ENCODE measurements around the gene LMAN1.

LMAN1 gene

DNA sequence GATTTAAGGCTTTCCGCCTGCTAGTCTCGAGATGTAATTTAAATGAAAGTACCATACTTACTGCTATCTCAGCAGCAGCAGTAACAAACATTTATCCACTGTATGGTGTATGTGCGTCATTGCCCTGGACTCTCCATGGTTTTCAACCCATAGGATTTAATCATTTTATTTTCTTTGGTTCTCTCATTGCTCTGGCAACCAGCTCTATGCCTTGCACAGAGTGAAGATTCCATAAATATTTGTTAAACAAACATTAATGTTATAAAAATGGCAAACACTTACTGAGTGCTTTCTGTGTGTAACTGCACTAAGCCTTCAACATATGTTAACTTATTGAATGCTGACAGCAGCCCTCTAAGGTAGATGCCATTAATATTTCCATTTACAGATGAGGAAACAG lies 1.3 kb upstream of the LMAN1 start:
- H3K36me3 ChIP-seq (replicated peaks in 1 of 2; ENCODE audit: control insufficient read depth in 2 of 2, insufficient read depth in 2 of 2, low read length in 2 of 2): peaks cover 0 to 14% of the 10 kb centered on the region in 2 donors
- H3K4me3 ChIP-seq (ENCODE audit: low read length in 2 of 2): no peak overlapping the region
- no peak overlapping the region for H3K4me2 ChIP-seq (ENCODE audit: insufficient read depth, low read length, poor library complexity, severe bottlenecking)
- no peak overlapping the region for H2BK5ac ChIP-seq (ENCODE audit: low read length)
- H4K8ac ChIP-seq (ENCODE audit: low read depth, low read length): no peak overlapping the region
- no CpG with 5 or more reads among the region's 3 CpGs for whole genome bisulfite sequencing, 2 donors (ENCODE audit: extremely low coverage in 2 of 2, insufficient read length in 2 of 2, insufficient replicate concordance in 1 of 2)
- H4K91ac ChIP-seq (ENCODE audit: low read depth, low read length, poor library complexity): no peak overlapping the region
- no peak overlapping the region for H2AK5ac ChIP-seq (ENCODE audit: low read depth, low read length)
- H3K4ac ChIP-seq (ENCODE audit: low read length): no peak overlapping the region
- peaks cover 5% of the 10 kb centered on the region for H3K79me1 ChIP-seq (ENCODE audit: low read depth, low read length)
- peaks cover 2 to 6% of the 10 kb centered on the region in 2 donors for H3K4me1 ChIP-seq (ENCODE audit: control insufficient read depth in 2 of 2, insufficient read depth in 1 of 2, low read depth in 1 of 2, low read length in 2 of 2)
- no peak overlapping the region for H2BK15ac ChIP-seq (ENCODE audit: low read length)
- no peak overlapping the region for H3K14ac ChIP-seq (ENCODE audit: low read length)
- no peak for DNase-seq (ENCODE audit: low spot score)
- H2BK12ac ChIP-seq (ENCODE audit: low read length): no peak overlapping the region
- H3K23ac ChIP-seq (ENCODE audit: low read depth, low read length, poor library complexity): no peak overlapping the region
- no peak overlapping the region for H3K18ac ChIP-seq (ENCODE audit: low read length)
- no peaks in the 10 kb centered on the region for H3K9me3 ChIP-seq (replicated peaks in 1 of 2; ENCODE audit: control insufficient read depth in 2 of 2, insufficient read depth in 1 of 2, low read depth in 1 of 2, low read length in 2 of 2)
- H2BK120ac ChIP-seq (ENCODE audit: low read depth, low read length): no peak overlapping the region
- no peak overlapping the region for H3K9ac ChIP-seq (ENCODE audit: low read depth, low read length, poor library complexity)
- no peak overlapping the region for H2AFZ ChIP-seq (ENCODE audit: low read length)
- peaks cover 0 to 39% (median 0%) of the 10 kb centered on the region in 3 experiments for H3K27me3 ChIP-seq (ENCODE audit: control insufficient read depth in 3 of 3, insufficient read depth in 3 of 3, low read depth in 1 of 3, low read length in 3 of 3)
- no peak overlapping the region for H3K27ac ChIP-seq (replicated peaks; ENCODE audit: low read length)

GRCh38 chr18:59359576-59359952 lies 499 bp upstream of the LMAN1 start:
- Histone ChIP-seq H2BK12ac (ENCODE audit: low read length) (no peak overlapping the region), H3K23ac (ENCODE audit: low read depth, low read length, poor library complexity) (no peak overlapping the region), H3K18ac (ENCODE audit: low read length) (no peak overlapping the region), H4K8ac (ENCODE audit: low read depth, low read length) (no peak overlapping the region), H3K4me2 (ENCODE audit: insufficient read depth, low read length, poor library complexity, severe bottlenecking) (peak overlapping the region; percentile 51), H3K9ac (ENCODE audit: low read depth, low read length, poor library complexity) (no peak overlapping the region), H3K27ac (replicated peaks; ENCODE audit: low read length) (peak overlapping the region; percentile 32), H4K91ac (ENCODE audit: low read depth, low read length, poor library complexity) (no peak overlapping the region), H2AFZ (ENCODE audit: low read length) (peak overlapping the region; percentile 96), H3K4me1 (ENCODE audit: control insufficient read depth in 2 of 2, insufficient read depth in 1 of 2, low read depth in 1 of 2, low read length in 2 of 2) (peaks cover 3 to 6% of the 10 kb centered on the region in 2 donors), H3K79me1 (ENCODE audit: low read depth, low read length) (peaks cover 5% of the 10 kb centered on the region), H3K27me3 (ENCODE audit: control insufficient read depth in 3 of 3, insufficient read depth in 3 of 3, low read depth in 1 of 3, low read length in 3 of 3) (peaks cover 0 to 39% (median 0%) of the 10 kb centered on the region in 3 experiments), H3K4me3 (ENCODE audit: low read length in 2 of 2) (peak overlapping the region; percentile 47 to 69), H2AK5ac (ENCODE audit: low read depth, low read length) (no peak overlapping the region), H3K36me3 (replicated peaks in 1 of 2; ENCODE audit: control insufficient read depth in 2 of 2, insufficient read depth in 2 of 2, low read length in 2 of 2) (peaks cover 4 to 22% of the 10 kb centered on the region in 2 donors), H3K9me3 (replicated peaks in 1 of 2; ENCODE audit: control insufficient read depth in 2 of 2, insufficient read depth in 1 of 2, low read depth in 1 of 2, low read length in 2 of 2) (no peaks in the 10 kb centered on the region), H2BK5ac (ENCODE audit: low read length) (no peak overlapping the region), H2BK15ac (ENCODE audit: low read length) (no peak overlapping the region), H2BK120ac (ENCODE audit: low read depth, low read length) (no peak overlapping the region), H3K14ac (ENCODE audit: low read length) (no peak overlapping the region), H3K4ac (ENCODE audit: low read length) (no peak overlapping the region)
- WGBS, 2 donors (ENCODE audit: extremely low coverage in 2 of 2, insufficient read length in 2 of 2, insufficient replicate concordance in 1 of 2): no CpG with 5 or more reads among the region's 4 CpGs
- no peak for DNase-seq (ENCODE audit: low spot score)

GRCh38 chr18:59358414-59358711 lies 702 bp downstream of the LMAN1 start:
- peak overlapping the region; percentile 99 for H2BK5ac ChIP-seq (ENCODE audit: low read length)
- H3K4me1 ChIP-seq (ENCODE audit: control insufficient read depth in 2 of 2, insufficient read depth in 1 of 2, low read depth in 1 of 2, low read length in 2 of 2): peaks cover 3 to 6% of the 10 kb centered on the region in 2 donors
- no CpG with 5 or more reads among the region's 8 CpGs for WGBS, 2 donors (ENCODE audit: extremely low coverage in 2 of 2, insufficient read length in 2 of 2, insufficient replicate concordance in 1 of 2)

GRCh38 chr18:59357928-59358327 lies 1.1 kb downstream of the LMAN1 start:
- Histone ChIP-seq H3K4me3 (ENCODE audit: low read length in 2 of 2) (peak overlapping the region; percentile 69 to 80), H2BK15ac (ENCODE audit: low read length) (no peak overlapping the region), H2BK5ac (ENCODE audit: low read length) (no peak overlapping the region), H3K4ac (ENCODE audit: low read length) (no peak overlapping the region), H3K27ac (replicated peaks; ENCODE audit: low read length) (no peak overlapping the region), H3K79me1 (ENCODE audit: low read depth, low read length) (peaks cover 5% of the 10 kb centered on the region), H4K91ac (ENCODE audit: low read depth, low read length, poor library complexity) (no peak overlapping the region), H3K4me1 (ENCODE audit: control insufficient read depth in 2 of 2, insufficient read depth in 1 of 2, low read depth in 1 of 2, low read length in 2 of 2) (peaks cover 3 to 6% of the 10 kb centered on the region in 2 donors), H2AK5ac (ENCODE audit: low read depth, low read length) (no peak overlapping the region), H2BK12ac (ENCODE audit: low read length) (no peak overlapping the region), H2AFZ (ENCODE audit: low read length) (peak overlapping the region; percentile 96), H2BK120ac (ENCODE audit: low read depth, low read length) (no peak overlapping the region), H3K9me3 (replicated peaks in 1 of 2; ENCODE audit: control insufficient read depth in 2 of 2, insufficient read depth in 1 of 2, low read depth in 1 of 2, low read length in 2 of 2) (no peaks in the 10 kb centered on the region), H3K36me3 (replicated peaks in 1 of 2; ENCODE audit: control insufficient read depth in 2 of 2, insufficient read depth in 2 of 2, low read length in 2 of 2) (peaks cover 8 to 38% of the 10 kb centered on the region in 2 donors), H3K9ac (ENCODE audit: low read depth, low read length, poor library complexity) (no peak overlapping the region), H3K4me2 (ENCODE audit: insufficient read depth, low read length, poor library complexity, severe bottlenecking) (peak overlapping the region; percentile 31), H3K14ac (ENCODE audit: low read length) (no peak overlapping the region), H3K18ac (ENCODE audit: low read length) (no peak overlapping the region), H4K8ac (ENCODE audit: low read depth, low read length) (no peak overlapping the region), H3K27me3 (ENCODE audit: control insufficient read depth in 3 of 3, insufficient read depth in 3 of 3, low read depth in 1 of 3, low read length in 3 of 3) (peaks cover 0 to 29% (median 0%) of the 10 kb centered on the region in 3 experiments), H3K23ac (ENCODE audit: low read depth, low read length, poor library complexity) (no peak overlapping the region)
- no peak for DNase-seq (ENCODE audit: low spot score)
- no CpG with 5 or more reads among the region's 4 CpGs for WGBS, 2 donors (ENCODE audit: extremely low coverage in 2 of 2, insufficient read length in 2 of 2, insufficient replicate concordance in 1 of 2)

More at GRCh38 chr18:59358414-59358711, 702 bp downstream of the LMAN1 start:
- Histone ChIP-seq H4K91ac (ENCODE audit: low read depth, low read length, poor library complexity) (no peak overlapping the region), H3K9ac (ENCODE audit: low read depth, low read length, poor library complexity) (peak overlapping the region; percentile 98), H2BK120ac (ENCODE audit: low read depth, low read length) (no peak overlapping the region), H3K23ac (ENCODE audit: low read depth, low read length, poor library complexity) (no peak overlapping the region), H3K4me3 (ENCODE audit: low read length in 2 of 2) (peak overlapping the region; percentile 80 to 99), H3K27ac (replicated peaks; ENCODE audit: low read length) (peak overlapping the region; percentile 90), H2AFZ (ENCODE audit: low read length) (peak overlapping the region; percentile 96), H3K14ac (ENCODE audit: low read length) (no peak overlapping the region), H3K36me3 (replicated peaks in 1 of 2; ENCODE audit: control insufficient read depth in 2 of 2, insufficient read depth in 2 of 2, low read length in 2 of 2) (peaks cover 5 to 34% of the 10 kb centered on the region in 2 donors), H2BK15ac (ENCODE audit: low read length) (no peak overlapping the region), H3K4me2 (ENCODE audit: insufficient read depth, low read length, poor library complexity, severe bottlenecking) (peak overlapping the region; percentile 43), H3K9me3 (replicated peaks in 1 of 2; ENCODE audit: control insufficient read depth in 2 of 2, insufficient read depth in 1 of 2, low read depth in 1 of 2, low read length in 2 of 2) (no peaks in the 10 kb centered on the region), H3K4ac (ENCODE audit: low read length) (no peak overlapping the region), H3K79me1 (ENCODE audit: low read depth, low read length) (peaks cover 5% of the 10 kb centered on the region), H3K18ac (ENCODE audit: low read length) (peak overlapping the region; percentile 100), H4K8ac (ENCODE audit: low read depth, low read length) (no peak overlapping the region), H2BK12ac (ENCODE audit: low read length) (no peak overlapping the region), H3K27me3 (ENCODE audit: control insufficient read depth in 3 of 3, insufficient read depth in 3 of 3, low read depth in 1 of 3, low read length in 3 of 3) (peaks cover 0 to 31% (median 0%) of the 10 kb centered on the region in 3 experiments), H2AK5ac (ENCODE audit: low read depth, low read length) (peak overlapping the region; percentile 100)
- no peak for DNase-seq (ENCODE audit: low spot score)
